Upper lobe of left lung (tissue), 4 donors: ENCODE measurements around the gene ALDH9A1.

Experiments
- CTCF ChIP-seq, 6 experiments: fragments of 450-650 bp in 4 of 6; fragments of 200-600 bp in 2 of 6; sonication (generic) in 2 of 6; IDR thresholded peaks; one replicate each; pipeline ENCODE4 v1.5.1; 2016 to 2019; ENCODE audit warnings: antibody characterized with exemption in 6 of 6
- POLR2A ChIP-seq, 4 donors: fragments of 450-650 bp; IDR thresholded peaks; one replicate each; pipeline ENCODE4 v1.5.1; 2016 to 2017; ENCODE audit warnings: antibody characterized with exemption in 4 of 4, mild to moderate bottlenecking in 2 of 4

GRCh38 chr1:165637427-165637826, 60.9 kb downstream of the ALDH9A1 start:
- TF ChIP-seq CTCF (IDR thresholded peaks at IDR 0.05) (no peak), POLR2A (IDR thresholded peaks at IDR 0.05) (no peak)
